ENCODE results near the gene TBC1D14.

The TBC1D14 gene

DNA sequence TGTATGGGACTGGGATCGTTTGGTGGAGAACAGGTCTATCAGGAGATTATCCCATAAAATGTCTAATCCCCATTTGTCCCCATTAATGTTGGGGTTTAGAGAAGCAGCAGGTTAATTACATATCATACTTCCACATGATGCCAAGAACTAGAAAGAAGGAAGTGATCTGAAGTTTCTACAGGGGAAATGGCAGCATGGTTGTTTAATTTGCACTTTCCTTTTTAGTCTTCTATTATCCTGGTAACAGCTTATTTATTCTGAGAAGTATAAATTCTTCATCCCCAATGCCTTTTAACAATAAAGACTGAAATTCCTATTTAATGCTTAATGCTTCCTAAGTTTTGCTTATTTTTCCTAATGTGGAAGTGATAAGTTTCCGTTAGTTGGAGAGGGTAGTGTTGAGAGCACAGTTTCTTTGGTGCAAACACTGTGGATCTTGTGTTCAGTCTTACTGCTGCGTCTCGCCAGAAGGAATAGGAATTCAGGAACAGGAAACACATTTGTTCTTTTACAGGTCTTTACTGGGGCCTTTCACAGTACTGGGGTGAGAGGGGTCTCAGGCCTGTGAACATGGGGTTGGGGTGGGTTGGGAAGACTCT, 74.0 kb downstream of the TBC1D14 start:
- Histone ChIP-seq H3K27me3 (ENCODE audit: insufficient read depth, insufficient read length) (no peaks in the 10 kb centered on the region), H3K9ac (ENCODE audit: insufficient read length, low read depth) (no peak overlapping the region), H3K36me3 (ENCODE audit: insufficient read depth, insufficient read length, low read length) (no peaks in the 10 kb centered on the region), H3K9me3 (ENCODE audit: insufficient read depth, low read length) (no peaks in the 10 kb centered on the region), H3K4me3 (ENCODE audit: insufficient read length, low read depth) (no peak overlapping the region), H3K4me1 (ENCODE audit: insufficient read depth, insufficient read length) (peaks cover 2% of the 10 kb centered on the region)
- TF ChIP-seq YY1 (IDR thresholded peaks at IDR 0.05; ENCODE audit: insufficient read depth, insufficient read length) (no peak), ZNF274 (IDR thresholded peaks at IDR 0.05; ENCODE audit: low read depth, low read length) (no peak), SUZ12 (IDR thresholded peaks at IDR 0.05; ENCODE audit: extremely low read depth, insufficient read depth, insufficient read length) (no peak)
- DNase-seq (ENCODE audit: low read depth, low spot score) = no peak

DNA sequence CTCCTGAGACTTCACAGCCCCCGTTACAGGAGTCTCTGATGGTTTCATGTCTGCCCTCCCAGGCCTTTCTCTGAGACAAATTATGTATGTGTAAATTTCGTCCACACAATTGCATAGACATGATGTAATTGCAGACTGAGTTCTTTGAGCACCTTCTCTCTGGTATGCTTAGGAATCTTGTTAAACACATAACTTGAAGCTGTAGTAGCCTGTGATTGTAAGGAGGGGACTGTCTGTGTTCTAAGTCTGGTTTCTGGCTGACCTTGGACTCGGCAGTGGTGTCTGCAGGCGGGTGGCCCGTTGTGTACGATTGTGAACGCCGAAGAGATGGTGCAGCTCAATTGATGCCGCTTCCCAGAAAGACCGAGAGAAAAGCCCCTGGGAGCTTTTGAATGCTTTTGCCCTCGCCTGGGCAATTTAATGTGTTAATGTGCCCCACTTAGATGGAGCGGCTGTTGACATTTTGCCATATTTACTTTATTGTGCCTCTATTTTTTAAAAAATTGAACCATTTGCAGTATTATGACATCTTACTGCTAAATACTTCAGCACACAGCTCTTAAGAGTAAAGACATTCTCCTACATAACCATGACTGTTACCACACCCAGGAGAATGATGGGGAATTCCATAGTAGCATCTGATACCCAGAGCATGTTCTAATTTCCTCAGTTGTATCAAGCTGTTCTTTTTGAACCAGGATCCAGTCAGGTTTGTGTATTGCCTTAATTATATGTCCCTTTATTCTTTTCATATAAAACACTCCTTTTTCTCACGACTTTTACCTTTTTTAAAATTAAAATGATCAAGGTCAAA, 75.2 kb downstream of the TBC1D14 start:
- no peak overlapping the region for H3K9ac ChIP-seq (ENCODE audit: insufficient read length, low read depth)
- no peaks in the 10 kb centered on the region for H3K9me3 ChIP-seq (ENCODE audit: insufficient read depth, low read length)
- peaks cover 9% of the 10 kb centered on the region for H3K4me1 ChIP-seq (ENCODE audit: insufficient read depth, insufficient read length)
- TF ChIP-seq YY1 (IDR thresholded peaks at IDR 0.05; ENCODE audit: insufficient read depth, insufficient read length) = no peak
- TF ChIP-seq ZNF274 (IDR thresholded peaks at IDR 0.05; ENCODE audit: low read depth, low read length) = no peak
- no peaks in the 10 kb centered on the region for H3K27me3 ChIP-seq (ENCODE audit: insufficient read depth, insufficient read length)
- no peak overlapping the region for H3K4me3 ChIP-seq (ENCODE audit: insufficient read length, low read depth)
- H3K36me3 ChIP-seq (ENCODE audit: insufficient read depth, insufficient read length, low read length) = peaks cover 9% of the 10 kb centered on the region
- no peak for DNase-seq (ENCODE audit: low read depth, low spot score)

DNA sequence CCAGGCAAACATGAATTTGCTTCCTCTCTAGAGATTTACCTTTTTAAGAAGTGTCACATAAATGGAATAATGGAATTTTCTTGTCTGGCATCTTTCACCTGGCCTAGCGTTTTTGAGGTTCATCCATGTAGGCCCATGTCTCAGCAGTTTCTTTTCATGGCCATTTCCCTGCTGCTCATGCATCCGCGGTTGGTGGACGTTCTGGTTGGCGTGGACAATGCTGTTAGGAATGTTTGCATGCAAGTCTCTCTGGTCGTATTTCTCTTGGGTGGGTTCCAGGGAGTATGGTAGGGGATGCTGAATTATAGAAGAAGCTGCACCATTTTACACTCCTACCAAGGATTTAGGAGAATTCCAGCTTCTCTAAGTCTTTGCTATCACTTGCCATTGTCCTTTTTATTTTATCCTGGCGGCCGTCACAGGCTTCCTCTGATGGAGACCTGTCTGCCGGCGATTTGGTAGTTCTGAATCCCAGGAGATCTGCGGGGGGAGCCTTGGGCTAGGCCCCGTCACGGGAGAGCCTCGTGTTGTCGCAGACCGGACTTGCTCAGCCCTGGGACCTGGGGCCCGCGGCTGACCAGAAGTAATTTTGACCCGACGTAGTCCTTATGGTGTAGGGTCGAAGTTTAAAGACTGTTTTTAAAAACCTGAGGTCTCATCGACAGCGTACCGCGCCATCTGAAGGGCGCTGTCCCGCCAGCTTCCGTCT, 76.6 kb downstream of the TBC1D14 start:
- TF ChIP-seq YY1 (IDR thresholded peaks at IDR 0.05; ENCODE audit: insufficient read depth, insufficient read length) (no peak), ZNF274 (IDR thresholded peaks at IDR 0.05; ENCODE audit: low read depth, low read length) (no peak), SUZ12 (IDR thresholded peaks at IDR 0.05; ENCODE audit: extremely low read depth, insufficient read depth, insufficient read length) (no peak)
- Histone ChIP-seq H3K27me3 (ENCODE audit: insufficient read depth, insufficient read length) (no peaks in the 10 kb centered on the region), H3K4me3 (ENCODE audit: insufficient read length, low read depth) (peak overlapping the region; percentile 63), H3K4me1 (ENCODE audit: insufficient read depth, insufficient read length) (peaks cover 10% of the 10 kb centered on the region), H3K36me3 (ENCODE audit: insufficient read depth, insufficient read length, low read length) (peaks cover 20% of the 10 kb centered on the region), H3K9me3 (ENCODE audit: insufficient read depth, low read length) (no peaks in the 10 kb centered on the region), H3K9ac (ENCODE audit: insufficient read length, low read depth) (peak overlapping the region; percentile 81)
- no peak for DNase-seq (ENCODE audit: low read depth, low spot score)

DNA sequence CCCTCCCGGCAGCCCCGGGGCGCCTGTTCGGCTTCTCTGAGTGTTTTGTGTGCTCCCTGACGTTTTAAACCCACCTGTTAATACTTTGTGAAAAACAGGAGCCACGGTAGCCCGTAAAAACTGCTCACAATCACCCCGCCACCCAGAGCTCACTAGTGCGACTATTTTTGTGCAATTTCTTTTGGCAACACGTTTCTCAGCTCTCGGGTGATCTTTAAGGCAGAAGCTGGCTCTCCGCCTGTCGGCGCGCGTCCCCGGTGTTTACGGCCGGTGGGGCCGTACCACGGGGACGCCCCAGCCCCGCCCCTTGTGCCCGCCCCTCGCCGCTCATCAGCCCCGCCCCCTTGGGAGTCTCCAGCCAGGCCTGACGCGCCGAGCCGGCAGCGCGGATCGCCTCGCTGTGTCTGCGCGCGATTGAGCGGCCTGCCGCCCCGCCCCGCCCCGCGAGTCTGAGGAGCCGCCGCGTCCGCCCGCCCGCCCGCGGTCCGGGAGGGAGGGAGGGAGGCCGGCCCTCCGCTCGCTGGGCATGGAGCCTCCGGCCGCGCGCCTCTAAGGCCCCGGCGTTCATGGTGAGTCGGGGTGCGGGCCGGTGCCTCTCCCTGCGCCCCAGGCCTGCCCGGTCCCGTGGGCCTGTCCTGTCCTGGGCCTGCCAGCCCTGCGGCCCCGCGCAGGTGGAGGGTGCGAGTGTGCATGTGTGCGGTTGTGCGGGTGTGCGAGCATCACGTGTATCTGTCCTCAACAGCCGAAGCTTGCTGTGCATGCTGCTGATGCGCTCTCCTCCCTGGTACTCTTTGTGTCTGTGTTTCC, 77.4 kb downstream of the TBC1D14 start:
- Histone ChIP-seq H3K36me3 (ENCODE audit: insufficient read depth, insufficient read length, low read length) (peaks cover 22% of the 10 kb centered on the region), H3K4me3 (ENCODE audit: insufficient read length, low read depth) (peak overlapping the region; percentile 91), H3K9ac (ENCODE audit: insufficient read length, low read depth) (peak overlapping the region; percentile 94), H3K27me3 (ENCODE audit: insufficient read depth, insufficient read length) (no peaks in the 10 kb centered on the region), H3K4me1 (ENCODE audit: insufficient read depth, insufficient read length) (peaks cover 15% of the 10 kb centered on the region), H3K9me3 (ENCODE audit: insufficient read depth, low read length) (no peaks in the 10 kb centered on the region)
- DNase-seq (ENCODE audit: low read depth, low spot score) = peak; percentile 88
- TF ChIP-seq SUZ12 (IDR thresholded peaks at IDR 0.05; ENCODE audit: extremely low read depth, insufficient read depth, insufficient read length) (no peak), ZNF274 (IDR thresholded peaks at IDR 0.05; ENCODE audit: low read depth, low read length) (no peak), YY1 (IDR thresholded peaks at IDR 0.05; ENCODE audit: insufficient read depth, insufficient read length) (no peak)

DNA sequence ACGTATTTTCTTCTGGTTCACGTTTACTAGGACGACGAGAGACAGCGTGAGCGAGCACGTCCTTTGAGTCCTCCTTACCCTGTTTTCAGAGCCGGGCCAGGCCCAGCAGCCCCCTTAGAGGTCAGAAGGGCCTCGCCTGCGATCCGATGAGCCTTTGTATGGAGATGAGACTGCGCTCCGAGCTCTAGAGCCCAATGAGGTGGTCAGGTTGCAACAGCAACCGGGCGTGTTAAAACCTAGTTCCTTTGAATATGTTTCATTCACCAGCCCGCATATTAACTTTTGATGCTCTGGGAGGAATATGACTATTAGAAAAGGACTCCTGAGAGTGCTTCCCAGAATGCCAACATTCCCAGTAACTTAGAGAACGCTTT, 77.9 kb downstream of the TBC1D14 start:
- Histone ChIP-seq H3K4me1 (ENCODE audit: insufficient read depth, insufficient read length) (peaks cover 20% of the 10 kb centered on the region), H3K9ac (ENCODE audit: insufficient read length, low read depth) (peak overlapping the region; percentile 94), H3K36me3 (ENCODE audit: insufficient read depth, insufficient read length, low read length) (peaks cover 28% of the 10 kb centered on the region), H3K4me3 (ENCODE audit: insufficient read length, low read depth) (peak overlapping the region; percentile 91), H3K27me3 (ENCODE audit: insufficient read depth, insufficient read length) (no peaks in the 10 kb centered on the region), H3K9me3 (ENCODE audit: insufficient read depth, low read length) (no peaks in the 10 kb centered on the region)
- DNase-seq (ENCODE audit: low read depth, low spot score) = no peak
- TF ChIP-seq YY1 (IDR thresholded peaks at IDR 0.05; ENCODE audit: insufficient read depth, insufficient read length) (no peak), ZNF274 (IDR thresholded peaks at IDR 0.05; ENCODE audit: low read depth, low read length) (no peak), SUZ12 (IDR thresholded peaks at IDR 0.05; ENCODE audit: extremely low read depth, insufficient read depth, insufficient read length) (no peak)

DNA sequence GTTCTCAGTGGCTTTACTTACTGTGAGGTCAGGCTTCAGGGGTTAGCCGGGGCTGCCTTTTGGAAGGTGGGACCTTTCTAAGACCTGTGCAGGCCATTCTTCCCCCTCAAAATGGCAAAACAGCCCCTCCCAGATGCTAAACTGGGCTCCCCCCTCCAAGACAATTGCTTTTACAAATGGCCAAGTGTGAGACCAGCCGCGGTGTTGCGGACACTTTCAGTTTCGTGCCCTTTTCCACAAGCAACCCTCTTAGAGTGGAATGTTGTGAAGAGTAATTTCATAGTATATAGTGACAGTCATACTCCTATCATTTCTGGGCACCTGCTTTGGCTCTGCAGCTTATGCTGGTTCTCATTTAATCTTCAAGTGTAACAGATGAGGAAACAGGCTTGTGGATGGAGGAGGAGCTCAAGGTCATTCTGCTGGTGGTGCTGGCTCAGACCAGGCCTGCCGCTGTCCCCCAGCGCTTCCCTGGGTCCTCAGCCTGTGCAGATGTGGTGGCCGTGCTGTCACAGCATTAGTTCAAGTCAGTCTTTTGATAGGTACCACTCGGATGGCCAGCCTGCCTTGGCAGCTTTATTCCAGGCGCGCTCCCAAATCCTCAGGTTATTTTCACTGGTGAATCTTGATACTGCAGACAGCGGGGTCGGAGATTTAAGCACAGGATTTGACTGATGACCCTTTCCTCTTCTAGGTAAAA, 78.5 kb downstream of the TBC1D14 start:
- Histone ChIP-seq H3K9ac (ENCODE audit: insufficient read length, low read depth) (peak overlapping the region; percentile 14), H3K36me3 (ENCODE audit: insufficient read depth, insufficient read length, low read length) (peaks cover 34% of the 10 kb centered on the region), H3K4me3 (ENCODE audit: insufficient read length, low read depth) (peak overlapping the region; percentile 91), H3K9me3 (ENCODE audit: insufficient read depth, low read length) (no peaks in the 10 kb centered on the region), H3K4me1 (ENCODE audit: insufficient read depth, insufficient read length) (peaks cover 20% of the 10 kb centered on the region), H3K27me3 (ENCODE audit: insufficient read depth, insufficient read length) (no peaks in the 10 kb centered on the region)
- TF ChIP-seq ZNF274 (IDR thresholded peaks at IDR 0.05; ENCODE audit: low read depth, low read length) (no peak), YY1 (IDR thresholded peaks at IDR 0.05; ENCODE audit: insufficient read depth, insufficient read length) (no peak), SUZ12 (IDR thresholded peaks at IDR 0.05; ENCODE audit: extremely low read depth, insufficient read depth, insufficient read length) (no peak)
- no peak for DNase-seq (ENCODE audit: low read depth, low spot score)
